Occipital lobe (tissue), 2 donors: ENCODE data around the gene NSFL1C. TPM values are rescaled to one million over a fixed set of nuclear protein-coding genes. Genes with fewer than 3 reads are reported as not detected.

Source experiments
- DNase-seq: peaks from one replicate; lab custom pipeline; 2025; lab: John Stamatoyannopoulos, UW
- total RNA-seq: library from RNA; depleted of rRNA; stranded (reverse); fragments of >200 nt; gene quantifications from one replicate; pipeline ENCODE4 v1.2.3, GENCODE V29; 2014

Gene NSFL1C
- total RNA-seq, 1 donor from 2014 or later = 28.9 TPM

DNA sequence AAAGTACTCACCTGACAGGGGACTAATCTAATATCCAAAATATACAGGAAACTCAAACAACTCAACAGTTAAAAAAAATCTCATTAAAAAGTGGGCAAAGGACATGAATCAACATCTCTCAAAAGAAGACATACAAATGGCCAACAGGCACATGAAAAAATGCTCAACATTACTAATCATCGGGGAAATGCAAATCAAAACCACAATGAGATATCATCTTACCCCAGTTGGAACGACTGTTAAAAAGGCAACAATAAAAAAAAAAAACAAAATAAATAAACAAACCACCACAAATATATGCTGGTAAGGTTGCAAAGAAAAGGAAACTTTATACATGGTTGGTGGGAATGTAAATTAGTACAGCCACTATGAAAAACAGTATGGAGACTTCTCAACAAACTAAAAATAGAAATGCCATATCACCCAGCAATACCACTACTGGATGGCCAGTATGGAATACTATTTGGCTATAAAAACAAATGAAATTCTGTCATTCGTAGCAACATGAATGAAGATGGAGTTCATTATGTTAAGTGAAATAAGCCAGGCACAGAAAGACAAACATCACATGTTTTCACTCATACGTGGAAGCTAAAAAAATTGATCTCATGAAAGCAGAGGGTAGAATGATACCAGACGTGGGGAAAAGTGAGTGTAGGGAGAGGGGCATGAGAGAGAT is 17.9 kb upstream of the NSFL1C start:
- DNase-seq = no peak

GRCh38 chr20:1479831-1480595 is 13.4 kb upstream of the NSFL1C start:
- no peak for DNase-seq

GRCh38 chr20:1478566-1478965 is 11.9 kb upstream of the NSFL1C start:
- DNase-seq = no peak

DNA sequence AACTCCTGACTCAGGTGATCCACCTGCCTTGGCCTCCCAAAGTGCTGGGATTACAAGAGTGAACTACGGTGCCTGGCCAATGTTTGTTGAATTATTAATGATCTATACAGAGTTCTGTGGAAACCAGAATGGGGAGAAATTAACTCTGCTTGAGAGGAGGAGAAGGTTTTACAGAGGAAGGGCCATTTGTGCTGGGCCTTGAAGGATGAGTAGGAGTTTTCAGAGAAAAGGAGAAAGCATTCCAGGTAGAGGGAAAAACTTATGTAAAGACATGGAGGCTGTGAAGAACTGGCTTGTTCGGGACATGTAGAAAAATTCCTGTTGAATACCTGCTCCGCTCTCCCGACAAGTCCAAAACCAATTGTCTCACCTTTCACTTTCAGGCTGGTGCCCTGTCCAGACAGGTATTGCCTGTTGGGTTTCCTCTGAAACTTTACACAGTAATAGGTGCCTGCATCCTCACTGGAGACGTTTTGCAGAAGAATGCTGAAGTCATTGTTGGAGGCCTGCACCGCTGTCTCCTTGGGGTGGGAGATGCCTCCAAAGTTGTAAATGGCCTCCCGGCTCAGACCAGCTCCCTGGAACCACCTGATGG is 11.3 kb upstream of the NSFL1C start:
- no peak for DNase-seq

DNA sequence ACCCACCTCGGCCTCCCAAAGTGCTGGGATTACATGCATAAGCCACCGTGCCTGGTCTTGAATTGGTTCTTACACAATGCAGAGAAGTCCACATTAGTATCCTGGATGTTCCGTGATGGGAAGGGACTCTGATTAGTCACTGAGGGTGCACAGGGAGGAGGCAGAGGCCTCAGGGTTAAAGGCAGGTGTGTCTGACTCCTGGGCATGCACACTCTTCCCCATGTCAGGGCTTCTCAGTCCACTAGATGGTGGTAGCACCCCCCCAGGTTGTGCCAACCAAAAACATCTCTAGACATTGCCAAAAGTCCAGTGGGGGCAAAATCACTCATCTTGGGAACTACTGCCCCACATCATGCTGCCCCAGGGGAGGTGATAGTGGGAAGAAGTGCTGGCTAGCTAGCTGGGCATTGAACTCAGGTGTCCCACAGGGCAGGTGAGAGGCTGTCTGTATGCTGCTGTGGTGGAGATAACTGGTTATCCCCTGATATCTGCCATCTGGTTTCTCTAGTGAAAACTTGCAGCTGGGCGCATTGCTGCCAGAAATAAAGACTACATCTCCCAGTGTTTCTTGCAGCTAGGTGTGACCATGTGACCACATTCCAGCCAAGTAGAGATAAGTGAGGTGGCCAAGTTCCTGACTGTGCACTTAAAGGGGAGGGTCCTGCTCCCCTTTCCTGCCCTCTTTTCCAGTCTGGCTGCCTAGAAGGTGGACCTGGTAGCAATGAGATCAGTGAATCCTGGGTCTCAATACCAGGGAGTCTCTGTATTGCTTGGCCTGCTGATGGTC is 8.4 kb upstream of the NSFL1C start:
- DNase-seq = no peak

GRCh38 chr20:1474325-1474724 is 7.7 kb upstream of the NSFL1C start:
- no peak for DNase-seq

DNA sequence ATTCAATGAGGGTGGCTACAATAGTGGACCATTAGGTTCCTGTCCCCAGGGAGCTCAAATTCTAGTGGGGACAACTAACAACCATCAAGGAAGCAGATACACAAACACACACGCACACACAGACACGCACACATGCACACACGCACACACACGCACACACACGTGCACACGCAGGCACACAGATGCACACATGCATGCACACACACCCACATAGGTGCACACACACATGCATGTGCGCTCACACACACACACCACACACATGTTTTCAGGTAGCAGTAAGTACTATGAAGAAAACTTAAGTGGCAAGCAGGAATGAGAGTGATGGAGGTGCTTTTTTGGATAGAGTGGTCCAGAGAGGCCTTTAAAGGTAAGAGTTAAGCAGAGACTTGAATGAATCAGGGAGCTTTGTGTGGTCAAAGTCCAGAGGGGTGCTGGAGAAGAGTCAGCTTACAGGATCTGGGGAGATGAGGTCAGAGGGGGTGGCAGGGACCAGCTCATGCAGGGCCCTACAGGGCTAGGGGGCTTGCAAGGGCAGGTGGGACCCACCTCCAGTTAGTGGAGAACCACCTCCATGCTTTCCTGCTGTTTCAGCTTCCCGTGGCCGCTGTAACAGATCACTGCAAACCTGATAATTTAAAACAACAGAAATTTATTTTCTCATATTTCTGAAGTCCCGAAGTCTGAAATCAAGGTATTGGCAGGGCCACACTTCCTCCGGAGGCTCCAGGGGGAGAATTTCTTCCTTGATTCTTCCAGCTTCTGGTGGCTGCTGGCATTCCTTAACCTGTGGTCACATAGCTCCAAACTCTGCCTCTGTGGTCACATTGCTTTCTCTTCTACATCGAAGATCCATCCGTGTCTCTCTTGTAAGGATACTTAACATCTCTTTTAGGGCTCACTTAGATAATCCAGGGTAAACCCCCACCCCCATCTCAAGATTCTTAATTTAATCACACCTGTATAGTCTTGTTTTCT is 6.9 kb upstream of the NSFL1C start:
- no peak for DNase-seq

GRCh38 chr20:1472556-1473245 is 6.1 kb upstream of the NSFL1C start:
- DNase-seq = no peak

GRCh38 chr20:1471242-1471641 is 4.6 kb upstream of the NSFL1C start:
- no peak for DNase-seq

GRCh38 chr20:1469925-1470571 is 3.4 kb upstream of the NSFL1C start:
- DNase-seq = peak; percentile 50

DNA sequence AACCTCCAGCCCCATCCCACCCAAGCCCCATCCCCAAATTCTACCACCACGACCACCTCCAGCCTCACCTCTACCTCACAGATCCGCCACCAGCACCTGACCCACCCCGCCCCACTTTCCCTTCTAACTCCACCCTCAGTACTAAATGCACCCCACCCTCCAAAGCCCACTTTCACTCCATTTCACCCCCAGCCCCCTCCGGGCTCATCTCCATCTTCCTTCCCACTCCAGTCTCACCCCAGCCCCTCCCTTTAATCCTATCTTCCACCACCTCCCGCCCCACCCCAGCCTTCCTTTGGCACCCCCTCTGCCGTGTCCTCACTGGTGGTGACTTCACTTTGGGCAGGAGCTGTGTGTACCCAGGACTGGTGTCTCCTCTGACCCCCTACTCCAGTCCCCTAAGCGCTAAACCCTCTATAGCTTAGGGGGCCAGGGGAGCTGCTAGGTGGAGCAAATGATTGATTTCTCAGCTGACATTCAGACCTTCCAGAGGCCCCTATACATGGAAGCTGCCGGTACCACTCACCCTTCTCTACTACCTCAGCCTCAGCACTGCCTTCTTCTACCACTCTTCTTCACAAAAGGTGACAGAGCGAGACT is 2.8 kb upstream of the NSFL1C start:
- DNase-seq = no peak

- no peak for DNase-seq
Measured at GRCh38 chr20:1468117-1468624, 1.5 kb upstream of the NSFL1C start.

DNA sequence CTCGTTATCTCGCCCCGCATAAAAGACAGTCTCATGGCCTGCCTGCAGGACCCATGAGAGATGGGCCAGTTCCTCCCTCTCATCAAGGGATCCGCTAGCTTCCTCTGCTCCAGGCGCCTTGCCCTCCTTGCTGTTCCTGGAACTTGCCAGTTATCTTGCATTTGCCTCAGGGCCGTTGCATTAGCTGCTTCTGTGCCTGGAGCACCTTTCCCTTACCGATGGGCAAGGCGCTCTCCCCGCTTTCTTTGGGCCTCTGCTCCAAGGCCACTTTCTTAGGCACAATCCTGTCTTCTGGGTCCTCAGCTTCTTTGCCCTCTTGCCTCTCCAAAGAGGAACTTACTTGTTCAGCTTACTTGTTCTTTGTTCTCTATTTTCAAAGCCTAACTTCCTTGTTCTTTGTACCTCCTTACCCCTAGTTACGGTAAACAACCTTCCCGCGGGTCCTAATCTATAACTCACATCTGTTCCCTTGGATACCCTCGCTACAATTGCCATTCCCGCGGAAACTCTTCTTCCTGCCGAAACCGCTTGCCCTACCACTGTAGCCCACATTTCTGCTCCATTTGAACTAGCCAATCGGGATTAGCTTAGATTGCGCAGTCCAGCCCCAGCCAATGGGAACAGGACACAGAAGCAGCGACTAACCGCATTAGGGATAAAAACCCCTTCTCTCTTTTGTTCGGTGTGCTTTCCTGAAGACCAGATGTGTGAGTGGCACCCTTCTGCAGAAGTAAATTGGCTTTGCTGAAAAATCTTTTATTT is 887 bp upstream of the NSFL1C start:
- no peak for DNase-seq

DNA sequence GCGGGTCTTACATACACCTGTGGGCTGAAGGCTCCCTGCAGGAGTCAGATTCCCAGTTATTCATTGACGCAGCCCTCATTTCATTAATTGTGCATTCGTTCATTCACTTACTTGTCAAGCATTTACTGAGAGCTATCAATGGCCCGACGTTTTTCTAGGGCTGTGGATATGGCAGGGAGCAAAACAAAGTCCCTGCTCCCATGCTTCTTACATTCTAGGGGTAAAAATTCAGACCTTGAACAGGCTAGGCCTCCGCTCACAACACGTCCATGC is 369 bp upstream of the NSFL1C start:
- no peak for DNase-seq

- DNase-seq = no peak
Measured at GRCh38 chr20:1465470-1466210, 1.0 kb downstream of the NSFL1C start.

- no peak for DNase-seq
Measured at GRCh38 chr20:1463971-1464570, 2.6 kb downstream of the NSFL1C start.

- no peak for DNase-seq
Measured at GRCh38 chr20:1462834-1463233, 3.8 kb downstream of the NSFL1C start.
